ENCODE results near the gene NKG7. TPM values are rescaled to one million over a fixed set of nuclear protein-coding genes. Genes with fewer than 3 reads are reported as not detected.

Gene NKG7
- total and polyA plus RNA-seq, 2 of the 13 experiments (the other 11 are each of a cell fraction or from before 2014, with no cell fraction given): 0.40 TPM; not detected in 1

DNA sequence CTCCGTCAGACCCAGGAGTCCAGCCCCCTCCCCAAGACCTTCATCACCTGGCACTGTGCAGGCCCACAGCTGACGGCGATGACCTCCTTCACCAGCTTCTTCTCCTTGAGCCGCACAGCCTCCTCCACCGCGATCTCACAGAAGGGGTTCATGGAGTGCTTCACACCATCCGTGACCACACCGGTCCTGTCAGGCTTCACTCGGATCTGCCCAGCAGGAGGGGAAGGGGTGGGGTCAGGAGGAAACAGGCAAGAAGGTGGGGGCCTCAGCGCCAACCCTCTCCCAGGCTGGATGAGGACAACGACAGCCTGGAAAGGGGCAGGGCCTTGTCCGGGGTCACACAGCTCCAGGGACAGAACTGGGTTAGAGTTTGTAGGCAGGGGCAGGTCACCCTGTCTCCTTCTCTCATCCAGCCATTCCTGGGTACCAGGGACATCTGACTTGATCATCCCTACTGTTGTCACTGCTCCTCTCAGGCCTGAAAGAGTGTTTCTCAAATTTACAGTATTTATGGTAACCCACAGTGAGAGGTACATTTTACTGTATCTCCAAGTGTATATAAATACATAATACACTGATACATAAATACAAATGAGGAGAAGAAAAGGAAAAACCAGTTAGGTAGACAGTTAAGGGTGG is 18.2 kb downstream of the NKG7 start (continued):
- TF ChIP-seq SCMH1 (CRISPR knock-in tag; IDR thresholded peaks at IDR 0.05; ENCODE audit: borderline replicate concordance) (no peak), KMT2B (CRISPR knock-in tag; IDR thresholded peaks at IDR 0.05) (no peak), NFKB2 (CRISPR knock-in tag; IDR thresholded peaks at IDR 0.05; ENCODE audit: borderline replicate concordance) (peak; percentile 64), ZNF660 (CRISPR knock-in tag; IDR thresholded peaks at IDR 0.05; ENCODE audit: borderline replicate concordance, low read depth) (no peak), SIX4 (CRISPR knock-in tag; IDR thresholded peaks at IDR 0.05) (peak; percentile 27; the same call in 1 of the 2 replicates), ZNF546 (CRISPR knock-in tag; conservative IDR thresholded peaks at IDR 0.05) (no peak), CEBPB (IDR thresholded peaks at IDR 0.05; ENCODE audit: borderline replicate concordance, low read depth, low read length) (no peak), ARNT (IDR thresholded peaks at IDR 0.05) (no peak), MIER3 (CRISPR knock-in tag; IDR thresholded peaks at IDR 0.05; ENCODE audit: borderline replicate concordance) (no peak), ZNF17 (CRISPR knock-in tag; IDR thresholded peaks at IDR 0.05) (no peak), RFX3 (CRISPR knock-in tag; IDR thresholded peaks at IDR 0.05) (no peak), FOSL2 (CRISPR knock-in tag; IDR thresholded peaks at IDR 0.05) (peak; percentile 30; the same call in 1 of the 2 replicates), ZNF816 (CRISPR knock-in tag; IDR thresholded peaks at IDR 0.05; ENCODE audit: borderline replicate concordance) (no peak), YY1 (IDR thresholded peaks at IDR 0.05; ENCODE audit: insufficient read depth, insufficient replicate concordance, low read depth, low read length) (no peak), MIER2 (CRISPR knock-in tag; IDR thresholded peaks at IDR 0.05) (no peak), ATAD3A (CRISPR knock-in tag; IDR thresholded peaks at IDR 0.05) (no peak), GTF3A (CRISPR knock-in tag; conservative IDR thresholded peaks at IDR 0.05) (no peak)
- TF ChIP-seq, protein P1, sequence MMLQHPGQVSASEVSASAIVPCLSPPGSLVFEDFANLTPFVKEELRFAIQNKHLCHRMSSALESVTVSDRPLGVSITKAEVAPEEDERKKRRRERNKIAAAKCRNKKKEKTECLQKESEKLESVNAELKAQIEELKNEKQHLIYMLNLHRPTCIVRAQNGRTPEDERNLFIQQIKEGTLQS (CRISPR knock-in tag; IDR thresholded peaks at IDR 0.05): no peak
- TF ChIP-seq, protein P2, sequence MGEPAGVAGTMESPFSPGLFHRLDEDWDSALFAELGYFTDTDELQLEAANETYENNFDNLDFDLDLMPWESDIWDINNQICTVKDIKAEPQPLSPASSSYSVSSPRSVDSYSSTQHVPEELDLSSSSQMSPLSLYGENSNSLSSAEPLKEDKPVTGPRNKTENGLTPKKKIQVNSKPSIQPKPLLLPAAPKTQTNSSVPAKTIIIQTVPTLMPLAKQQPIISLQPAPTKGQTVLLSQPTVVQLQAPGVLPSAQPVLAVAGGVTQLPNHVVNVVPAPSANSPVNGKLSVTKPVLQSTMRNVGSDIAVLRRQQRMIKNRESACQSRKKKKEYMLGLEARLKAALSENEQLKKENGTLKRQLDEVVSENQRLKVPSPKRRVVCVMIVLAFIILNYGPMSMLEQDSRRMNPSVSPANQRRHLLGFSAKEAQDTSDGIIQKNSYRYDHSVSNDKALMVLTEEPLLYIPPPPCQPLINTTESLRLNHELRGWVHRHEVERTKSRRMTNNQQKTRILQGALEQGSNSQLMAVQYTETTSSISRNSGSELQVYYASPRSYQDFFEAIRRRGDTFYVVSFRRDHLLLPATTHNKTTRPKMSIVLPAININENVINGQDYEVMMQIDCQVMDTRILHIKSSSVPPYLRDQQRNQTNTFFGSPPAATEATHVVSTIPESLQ (CRISPR knock-in tag; conservative IDR thresholded peaks at IDR 0.05): no peak
- TF ChIP-seq, protein P3, sequence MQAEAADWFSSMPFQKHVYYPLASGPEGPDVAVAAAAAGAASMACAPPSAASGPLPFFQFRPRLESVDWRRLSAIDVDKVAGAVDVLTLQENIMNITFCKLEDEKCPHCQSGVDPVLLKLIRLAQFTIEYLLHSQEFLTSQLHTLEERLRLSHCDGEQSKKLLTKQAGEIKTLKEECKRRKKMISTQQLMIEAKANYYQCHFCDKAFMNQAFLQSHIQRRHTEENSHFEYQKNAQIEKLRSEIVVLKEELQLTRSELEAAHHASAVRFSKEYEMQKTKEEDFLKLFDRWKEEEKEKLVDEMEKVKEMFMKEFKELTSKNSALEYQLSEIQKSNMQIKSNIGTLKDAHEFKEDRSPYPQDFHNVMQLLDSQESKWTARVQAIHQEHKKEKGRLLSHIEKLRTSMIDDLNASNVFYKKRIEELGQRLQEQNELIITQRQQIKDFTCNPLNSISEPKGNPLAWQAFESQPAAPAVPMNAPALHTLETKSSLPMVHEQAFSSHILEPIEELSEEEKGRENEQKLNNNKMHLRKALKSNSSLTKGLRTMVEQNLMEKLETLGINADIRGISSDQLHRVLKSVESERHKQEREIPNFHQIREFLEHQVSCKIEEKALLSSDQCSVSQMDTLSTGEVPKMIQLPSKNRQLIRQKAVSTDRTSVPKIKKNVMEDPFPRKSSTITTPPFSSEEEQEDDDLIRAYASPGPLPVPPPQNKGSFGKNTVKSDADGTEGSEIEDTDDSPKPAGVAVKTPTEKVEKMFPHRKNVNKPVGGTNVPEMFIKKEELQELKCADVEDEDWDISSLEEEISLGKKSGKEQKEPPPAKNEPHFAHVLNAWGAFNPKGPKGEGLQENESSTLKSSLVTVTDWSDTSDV (CRISPR knock-in tag; IDR thresholded peaks at IDR 0.05): no peak
- TF ChIP-seq, protein P4, sequence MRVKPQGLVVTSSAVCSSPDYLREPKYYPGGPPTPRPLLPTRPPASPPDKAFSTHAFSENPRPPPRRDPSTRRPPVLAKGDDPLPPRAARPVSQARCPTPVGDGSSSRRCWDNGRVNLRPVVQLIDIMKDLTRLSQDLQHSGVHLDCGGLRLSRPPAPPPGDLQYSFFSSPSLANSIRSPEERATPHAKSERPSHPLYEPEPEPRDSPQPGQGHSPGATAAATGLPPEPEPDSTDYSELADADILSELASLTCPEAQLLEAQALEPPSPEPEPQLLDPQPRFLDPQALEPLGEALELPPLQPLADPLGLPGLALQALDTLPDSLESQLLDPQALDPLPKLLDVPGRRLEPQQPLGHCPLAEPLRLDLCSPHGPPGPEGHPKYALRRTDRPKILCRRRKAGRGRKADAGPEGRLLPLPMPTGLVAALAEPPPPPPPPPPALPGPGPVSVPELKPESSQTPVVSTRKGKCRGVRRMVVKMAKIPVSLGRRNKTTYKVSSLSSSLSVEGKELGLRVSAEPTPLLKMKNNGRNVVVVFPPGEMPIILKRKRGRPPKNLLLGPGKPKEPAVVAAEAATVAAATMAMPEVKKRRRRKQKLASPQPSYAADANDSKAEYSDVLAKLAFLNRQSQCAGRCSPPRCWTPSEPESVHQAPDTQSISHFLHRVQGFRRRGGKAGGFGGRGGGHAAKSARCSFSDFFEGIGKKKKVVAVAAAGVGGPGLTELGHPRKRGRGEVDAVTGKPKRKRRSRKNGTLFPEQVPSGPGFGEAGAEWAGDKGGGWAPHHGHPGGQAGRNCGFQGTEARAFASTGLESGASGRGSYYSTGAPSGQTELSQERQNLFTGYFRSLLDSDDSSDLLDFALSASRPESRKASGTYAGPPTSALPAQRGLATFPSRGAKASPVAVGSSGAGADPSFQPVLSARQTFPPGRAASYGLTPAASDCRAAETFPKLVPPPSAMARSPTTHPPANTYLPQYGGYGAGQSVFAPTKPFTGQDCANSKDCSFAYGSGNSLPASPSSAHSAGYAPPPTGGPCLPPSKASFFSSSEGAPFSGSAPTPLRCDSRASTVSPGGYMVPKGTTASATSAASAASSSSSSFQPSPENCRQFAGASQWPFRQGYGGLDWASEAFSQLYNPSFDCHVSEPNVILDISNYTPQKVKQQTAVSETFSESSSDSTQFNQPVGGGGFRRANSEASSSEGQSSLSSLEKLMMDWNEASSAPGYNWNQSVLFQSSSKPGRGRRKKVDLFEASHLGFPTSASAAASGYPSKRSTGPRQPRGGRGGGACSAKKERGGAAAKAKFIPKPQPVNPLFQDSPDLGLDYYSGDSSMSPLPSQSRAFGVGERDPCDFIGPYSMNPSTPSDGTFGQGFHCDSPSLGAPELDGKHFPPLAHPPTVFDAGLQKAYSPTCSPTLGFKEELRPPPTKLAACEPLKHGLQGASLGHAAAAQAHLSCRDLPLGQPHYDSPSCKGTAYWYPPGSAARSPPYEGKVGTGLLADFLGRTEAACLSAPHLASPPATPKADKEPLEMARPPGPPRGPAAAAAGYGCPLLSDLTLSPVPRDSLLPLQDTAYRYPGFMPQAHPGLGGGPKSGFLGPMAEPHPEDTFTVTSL (CRISPR knock-in tag; IDR thresholded peaks at IDR 0.05; ENCODE audit: borderline replicate concordance): no peak

Measured in HepG2 (cell line).